GM10266 (cell line): ENCODE data around the gene TTC28.

Experiments used
- DNase-seq: peaks from one replicate; pipeline ENCODE4 v3.0.0; 2012; ENCODE audit errors: extremely low spot score
- TF ChIP-seq, protein P1 (sequence below): IDR thresholded peaks from 2 replicates; pipeline ENCODE4 v1.5.1; 2012; ENCODE audit warnings: mild to moderate bottlenecking, low read depth; ENCODE audit not compliant: control insufficient read depth, insufficient read depth; ENCODE audit errors: missing control alignments

Gene TTC28

DNA sequence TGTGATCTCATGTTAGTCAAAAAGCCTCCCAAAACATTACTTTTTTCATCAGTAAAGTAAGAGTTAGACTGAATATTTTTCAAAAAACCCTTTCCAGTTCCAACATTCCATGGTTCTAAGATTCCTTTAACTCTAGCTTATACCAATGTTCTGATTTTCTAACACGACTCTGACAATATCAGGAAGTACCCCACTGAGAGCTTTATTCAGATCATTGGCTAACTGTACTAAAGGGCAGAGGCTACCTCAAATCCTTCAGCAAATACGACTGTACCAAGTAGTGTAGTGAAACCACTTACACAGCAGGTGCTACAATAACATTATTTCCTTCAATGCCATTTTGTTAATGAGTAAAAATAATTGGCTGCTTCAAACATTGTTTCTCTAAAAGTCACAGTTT is 547.2 kb downstream of the TTC28 start:
- no peak for DNase-seq
- TF ChIP-seq, protein P1, sequence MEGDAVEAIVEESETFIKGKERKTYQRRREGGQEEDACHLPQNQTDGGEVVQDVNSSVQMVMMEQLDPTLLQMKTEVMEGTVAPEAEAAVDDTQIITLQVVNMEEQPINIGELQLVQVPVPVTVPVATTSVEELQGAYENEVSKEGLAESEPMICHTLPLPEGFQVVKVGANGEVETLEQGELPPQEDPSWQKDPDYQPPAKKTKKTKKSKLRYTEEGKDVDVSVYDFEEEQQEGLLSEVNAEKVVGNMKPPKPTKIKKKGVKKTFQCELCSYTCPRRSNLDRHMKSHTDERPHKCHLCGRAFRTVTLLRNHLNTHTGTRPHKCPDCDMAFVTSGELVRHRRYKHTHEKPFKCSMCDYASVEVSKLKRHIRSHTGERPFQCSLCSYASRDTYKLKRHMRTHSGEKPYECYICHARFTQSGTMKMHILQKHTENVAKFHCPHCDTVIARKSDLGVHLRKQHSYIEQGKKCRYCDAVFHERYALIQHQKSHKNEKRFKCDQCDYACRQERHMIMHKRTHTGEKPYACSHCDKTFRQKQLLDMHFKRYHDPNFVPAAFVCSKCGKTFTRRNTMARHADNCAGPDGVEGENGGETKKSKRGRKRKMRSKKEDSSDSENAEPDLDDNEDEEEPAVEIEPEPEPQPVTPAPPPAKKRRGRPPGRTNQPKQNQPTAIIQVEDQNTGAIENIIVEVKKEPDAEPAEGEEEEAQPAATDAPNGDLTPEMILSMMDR, result no peak

DNA sequence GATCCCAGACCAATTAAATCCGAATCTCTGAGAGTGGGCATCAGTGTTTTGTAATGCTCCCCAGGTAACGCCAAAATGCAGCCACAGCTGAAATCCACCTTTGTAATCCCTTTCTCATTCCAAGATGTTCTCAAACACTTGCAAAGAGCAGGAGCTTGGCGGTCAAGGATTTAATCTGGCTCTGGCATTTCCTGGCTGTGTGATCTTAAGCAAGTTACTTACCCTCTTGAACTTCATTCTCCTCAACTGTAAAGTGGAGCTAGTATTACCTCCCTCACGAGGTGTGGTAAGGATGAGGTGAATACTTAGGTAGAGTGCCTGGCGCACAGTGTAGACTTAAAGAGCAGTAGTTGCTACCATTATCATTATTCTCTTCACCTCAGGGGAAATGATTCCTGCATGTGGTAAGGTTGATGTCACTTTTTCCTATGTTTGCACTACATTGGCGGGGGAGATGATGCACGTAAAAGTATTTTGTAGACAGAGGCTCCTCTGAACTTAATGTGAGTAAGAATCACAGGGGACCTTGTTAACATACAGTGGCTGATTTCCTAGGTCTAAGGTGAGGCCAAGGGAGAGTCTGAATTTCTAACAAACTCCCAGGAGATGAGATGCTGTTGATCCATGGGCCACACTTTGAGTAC is 550.2 kb downstream of the TTC28 start:
- TF ChIP-seq, protein P1, result no peak
- no peak for DNase-seq

DNA sequence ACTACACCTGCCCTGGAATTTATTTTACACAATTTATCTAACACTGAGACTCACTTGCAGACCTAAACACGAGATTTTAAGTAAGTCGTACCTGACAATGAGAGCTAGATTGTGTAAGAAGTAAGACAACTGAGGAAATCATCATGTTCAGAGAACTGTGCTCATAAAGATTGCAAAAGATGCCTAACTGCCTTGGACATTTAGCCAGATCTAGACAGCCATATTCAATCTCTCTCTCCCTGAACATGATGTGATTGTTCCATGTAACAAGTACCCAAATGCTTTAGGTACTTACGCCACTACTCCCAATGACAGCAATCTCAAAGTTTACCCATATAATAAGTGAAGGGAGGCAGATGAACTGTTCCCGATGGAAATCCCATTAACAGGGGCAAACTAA is 550.8 kb downstream of the TTC28 start:
- no peak for DNase-seq
- TF ChIP-seq, protein P1, result no peak

DNA sequence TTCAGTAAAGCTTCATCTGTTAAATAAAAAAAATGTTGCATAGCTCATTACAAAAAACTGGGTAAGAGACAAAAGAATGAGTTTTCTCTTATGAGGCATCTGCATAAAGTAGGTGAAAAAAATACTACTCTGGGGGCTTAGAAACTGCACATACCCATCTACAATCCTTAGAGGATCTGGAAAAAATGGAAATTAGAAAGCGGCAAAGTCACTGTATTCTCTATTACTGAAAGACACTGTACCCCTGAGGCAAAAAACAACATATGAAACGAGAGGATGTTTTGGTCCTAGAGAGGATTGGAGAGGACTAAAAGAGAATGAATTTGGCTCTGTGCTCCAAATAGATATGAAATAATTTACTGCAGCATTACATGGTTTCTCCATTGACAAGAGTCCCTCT is 553.8 kb downstream of the TTC28 start:
- TF ChIP-seq, protein P1, result no peak
- DNase-seq, result no peak

DNA sequence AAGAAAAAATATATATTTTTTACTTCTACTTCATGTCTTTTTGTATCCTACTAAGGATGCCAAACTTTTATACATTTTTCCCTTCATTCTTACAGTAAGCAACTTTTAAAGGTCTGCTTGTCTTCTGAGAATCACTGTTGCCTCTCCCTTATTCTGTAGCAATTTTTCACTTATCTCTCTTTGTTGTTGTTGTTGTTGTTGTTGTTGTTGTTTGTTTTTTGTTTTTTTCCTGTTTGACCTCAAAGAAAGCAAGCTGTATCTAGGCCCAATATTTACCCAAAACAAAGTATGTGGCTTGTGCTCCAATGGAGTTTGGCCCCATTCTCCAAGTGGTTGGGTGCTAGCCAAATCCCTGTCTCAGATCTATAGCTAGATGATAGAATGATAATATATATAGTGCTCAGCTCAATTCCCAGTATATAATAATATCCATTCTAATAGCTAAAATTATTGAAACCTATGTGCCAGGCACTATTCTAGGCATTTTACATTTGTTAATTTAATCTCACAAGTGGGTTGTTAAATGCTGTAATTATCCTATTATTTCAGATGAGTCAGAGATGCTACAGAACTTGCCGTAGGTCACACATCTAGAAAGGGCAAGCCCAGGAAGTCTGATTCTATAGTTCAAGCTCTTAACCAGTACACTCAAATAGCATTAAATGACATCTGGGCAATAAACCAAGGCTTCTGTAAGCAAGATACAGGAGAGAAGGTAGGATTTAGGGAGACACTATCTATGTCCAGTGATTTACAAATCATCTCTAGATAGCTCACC is 555.5 kb downstream of the TTC28 start:
- no peak for DNase-seq
- TF ChIP-seq, protein P1, result no peak

DNA sequence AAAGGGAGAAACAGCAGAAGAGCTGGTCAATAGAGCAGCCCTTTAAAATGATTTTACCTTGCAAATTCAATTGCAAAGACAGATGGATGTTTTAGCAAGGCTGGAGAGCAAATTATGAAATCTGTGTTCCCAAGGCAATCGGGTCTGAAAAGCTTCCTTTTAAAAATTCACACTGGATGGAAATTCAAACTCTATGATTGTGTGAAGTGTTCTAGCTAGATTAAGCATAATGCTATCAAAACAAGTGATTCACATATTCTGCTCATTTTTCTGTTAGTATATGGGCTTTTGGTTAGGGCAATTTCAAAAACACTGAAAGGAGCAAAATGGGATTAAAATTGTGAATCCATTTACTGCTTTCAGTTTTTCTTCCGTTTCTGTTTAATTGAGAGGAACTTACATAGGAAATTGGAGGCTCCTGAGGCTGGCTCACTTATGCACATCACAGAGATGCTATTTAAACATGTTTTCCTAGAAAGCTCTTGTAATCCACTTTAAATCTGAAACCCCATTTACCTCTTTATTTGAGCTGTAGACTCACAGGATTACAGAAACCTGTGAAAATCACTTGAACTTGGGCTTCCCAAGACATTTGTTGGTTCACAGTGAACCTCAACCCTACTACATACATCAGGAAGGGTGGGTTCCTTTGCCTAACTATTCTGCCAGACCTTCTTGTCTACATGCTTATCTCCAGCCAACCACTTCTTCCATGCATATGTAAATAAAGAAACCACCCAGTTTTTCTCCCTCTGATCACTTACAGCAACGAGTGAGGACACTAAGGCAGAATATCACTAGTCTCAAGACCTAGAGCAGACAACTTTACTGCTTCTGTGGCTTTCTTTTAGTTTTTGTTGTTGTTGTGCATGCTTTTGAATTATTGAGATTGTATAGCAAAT is 558.7 kb downstream of the TTC28 start:
- TF ChIP-seq, protein P1, result no peak
- no peak for DNase-seq
